SK-N-SH treated with all-trans-retinoic acid at 6 μM for 48 hours (cell line): Measurements from ENCODE around the gene ITGB4.

Experiments used
- ATAC-seq: fragments of 200-7000 bp; cut with Tn5 transposase; 3 replicates; pipeline ENCODE4 v1.9.1; 2020; ENCODE audit warnings: mild to moderate bottlenecking, moderate library complexity
- BACH2 ChIP-seq: fragments of 250-450 bp; sonication (Bioruptor Pico); IDR thresholded peaks from 2 replicates; pipeline ENCODE4 v1.9.0; 2021; ENCODE audit warnings: mild to moderate bottlenecking, borderline replicate concordance
- CSDC2 ChIP-seq: fragments of 250-450 bp; sonication (Bioruptor Pico); IDR thresholded peaks from 2 replicates; pipeline ENCODE4 v1.5.0; 2020; ENCODE audit warnings: mild to moderate bottlenecking, moderate library complexity
- ESRRG ChIP-seq: fragments of 250-450 bp; sonication (Bioruptor Pico); IDR thresholded peaks from 2 replicates; pipeline ENCODE4 v1.6.1; 2021; ENCODE audit warnings: mild to moderate bottlenecking
- GLIS3 ChIP-seq: fragments of 250-450 bp; sonication (Bioruptor Pico); IDR thresholded peaks from 2 replicates; pipeline ENCODE4 v1.5.0; 2020; ENCODE audit warnings: mild to moderate bottlenecking, moderate library complexity
- ISL1 ChIP-seq: fragments of 250-450 bp; sonication (Bioruptor Pico); IDR thresholded peaks from 2 replicates; pipeline ENCODE4 v2.1.2; 2022; ENCODE audit warnings: mild to moderate bottlenecking, moderate library complexity
- OSR1 ChIP-seq: fragments of 250-450 bp; sonication (Bioruptor Pico); IDR thresholded peaks from 2 replicates; pipeline ENCODE4 v1.8.0; 2022; ENCODE audit warnings: moderate library complexity, mild to moderate bottlenecking, inconsistent platforms
- RARB ChIP-seq: fragments of 250-450 bp; sonication (Bioruptor Pico); IDR thresholded peaks from 2 replicates; pipeline ENCODE4 v1.8.0; 2021; ENCODE audit warnings: mild to moderate bottlenecking, moderate library complexity
- SNAI2 ChIP-seq: fragments of 250-450 bp; sonication (Bioruptor Pico); IDR thresholded peaks from 2 replicates; pipeline ENCODE4 v1.5.0; 2020; ENCODE audit warnings: mild to moderate bottlenecking, moderate library complexity
- TCF4 ChIP-seq: fragments of 250-450 bp; sonication (Bioruptor Pico); IDR thresholded peaks from 2 replicates; pipeline ENCODE4 v1.8.0; 2021; ENCODE audit warnings: mild to moderate bottlenecking, moderate library complexity, borderline replicate concordance
- TOX ChIP-seq: fragments of 250-450 bp; sonication (Bioruptor Pico); IDR thresholded peaks from 2 replicates; pipeline ENCODE4 v1.8.0; 2021; ENCODE audit warnings: mild to moderate bottlenecking, moderate library complexity, borderline replicate concordance
- ZC3H10 ChIP-seq: fragments of 250-450 bp; sonication (Bioruptor Pico); IDR thresholded peaks from 2 replicates; pipeline ENCODE4 v1.5.1; 2021; ENCODE audit warnings: mild to moderate bottlenecking, moderate library complexity
- ZFP3 ChIP-seq: fragments of 250-450 bp; sonication (Bioruptor Pico); IDR thresholded peaks from 2 replicates; pipeline ENCODE4 v1.5.0; 2020; ENCODE audit warnings: mild to moderate bottlenecking, moderate library complexity
- ZFP30 ChIP-seq: fragments of 450-650 bp; formaldehyde crosslinking; IDR thresholded peaks from 2 replicates; pipeline ENCODE4 v1.5.0; 2022; ENCODE audit warnings: mild to moderate bottlenecking, moderate library complexity
- ZNF565 ChIP-seq: fragments of 450-650 bp; formaldehyde crosslinking; conservative IDR thresholded peaks from 2 replicates; pipeline ENCODE4 v1.5.0; 2020; ENCODE audit warnings: low read depth, mild to moderate bottlenecking, moderate library complexity
- ZNF8 ChIP-seq: fragments of 450-650 bp; formaldehyde crosslinking; IDR thresholded peaks from 2 replicates; pipeline ENCODE4 v1.5.0; 2020; ENCODE audit warnings: mild to moderate bottlenecking, moderate library complexity
- TF ChIP-seq, protein P1 (sequence below): fragments of 250-450 bp; sonication (Bioruptor Pico); IDR thresholded peaks from 2 replicates; pipeline ENCODE4 v1.5.0; 2020; ENCODE audit warnings: mild to moderate bottlenecking, moderate library complexity
- TF ChIP-seq, protein P2 (sequence below): fragments of 250-450 bp; sonication (Bioruptor Pico); IDR thresholded peaks from 2 replicates; pipeline ENCODE4 v1.5.1; 2021; ENCODE audit warnings: mild to moderate bottlenecking, moderate library complexity
- TF ChIP-seq, protein P3 (sequence below): fragments of 250-450 bp; sonication (Bioruptor Pico); IDR thresholded peaks from 2 replicates; pipeline ENCODE4 v1.5.1; 2020; ENCODE audit warnings: low read depth, mild to moderate bottlenecking, moderate library complexity

The ITGB4 gene

DNA sequence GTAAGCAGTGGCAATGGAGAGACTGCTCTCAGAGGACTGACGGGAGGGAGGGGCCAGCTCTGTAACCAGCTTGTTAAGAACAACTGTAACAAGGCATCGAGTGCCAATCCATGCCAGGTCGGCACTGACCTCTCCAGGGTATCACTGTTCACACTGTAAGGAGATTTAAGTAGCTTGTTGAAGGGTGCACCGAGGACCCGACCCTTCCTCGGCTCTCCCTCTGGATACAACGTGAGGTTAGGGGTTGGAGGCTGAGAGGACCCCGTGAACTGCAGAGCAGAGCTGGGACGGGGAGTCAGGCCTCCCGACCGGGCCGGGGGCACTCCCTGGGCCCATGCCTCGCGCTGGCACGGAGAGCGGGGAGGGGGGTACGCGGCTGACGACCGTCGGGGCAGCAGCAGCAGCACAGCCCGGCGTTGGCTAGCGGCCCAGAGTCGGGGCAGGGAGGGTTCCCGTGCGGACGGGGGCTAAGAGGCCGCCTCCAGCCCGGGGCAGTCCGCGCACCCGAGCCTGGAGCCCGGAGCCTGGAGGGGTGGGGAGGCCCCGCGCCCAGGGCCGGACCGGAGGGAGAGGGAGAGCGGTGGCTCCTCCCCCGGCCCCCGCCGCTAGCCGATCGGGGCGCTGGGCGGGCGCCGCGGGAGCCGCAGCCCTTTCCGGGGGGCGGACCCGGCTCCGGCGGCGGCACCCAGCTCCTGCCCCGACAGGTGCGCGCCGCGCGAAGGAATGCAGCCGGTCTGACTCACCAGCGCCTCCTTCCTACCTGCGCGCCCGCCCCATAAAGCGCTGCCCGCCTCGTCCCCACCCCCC, at the start of gene ITGB4:
Gene ITGB4 (plus strand): TSS at position 804 of the 807 bp plus-strand sequence. CDS start 3,245 bp downstream, outside the sequence.
- ATAC-seq, result peak; percentile 57
- no peak for TF ChIP-seq CSDC2 (CRISPR knock-in tag)
- no peak for TF ChIP-seq ISL1
- TF ChIP-seq ZNF565 (CRISPR knock-in tag), result no peak
- no peak for TF ChIP-seq ZFP30 (CRISPR knock-in tag)
- no peak for TF ChIP-seq BACH2 (CRISPR knock-in tag)
- no peak for TF ChIP-seq RARB
- TF ChIP-seq, protein P1, sequence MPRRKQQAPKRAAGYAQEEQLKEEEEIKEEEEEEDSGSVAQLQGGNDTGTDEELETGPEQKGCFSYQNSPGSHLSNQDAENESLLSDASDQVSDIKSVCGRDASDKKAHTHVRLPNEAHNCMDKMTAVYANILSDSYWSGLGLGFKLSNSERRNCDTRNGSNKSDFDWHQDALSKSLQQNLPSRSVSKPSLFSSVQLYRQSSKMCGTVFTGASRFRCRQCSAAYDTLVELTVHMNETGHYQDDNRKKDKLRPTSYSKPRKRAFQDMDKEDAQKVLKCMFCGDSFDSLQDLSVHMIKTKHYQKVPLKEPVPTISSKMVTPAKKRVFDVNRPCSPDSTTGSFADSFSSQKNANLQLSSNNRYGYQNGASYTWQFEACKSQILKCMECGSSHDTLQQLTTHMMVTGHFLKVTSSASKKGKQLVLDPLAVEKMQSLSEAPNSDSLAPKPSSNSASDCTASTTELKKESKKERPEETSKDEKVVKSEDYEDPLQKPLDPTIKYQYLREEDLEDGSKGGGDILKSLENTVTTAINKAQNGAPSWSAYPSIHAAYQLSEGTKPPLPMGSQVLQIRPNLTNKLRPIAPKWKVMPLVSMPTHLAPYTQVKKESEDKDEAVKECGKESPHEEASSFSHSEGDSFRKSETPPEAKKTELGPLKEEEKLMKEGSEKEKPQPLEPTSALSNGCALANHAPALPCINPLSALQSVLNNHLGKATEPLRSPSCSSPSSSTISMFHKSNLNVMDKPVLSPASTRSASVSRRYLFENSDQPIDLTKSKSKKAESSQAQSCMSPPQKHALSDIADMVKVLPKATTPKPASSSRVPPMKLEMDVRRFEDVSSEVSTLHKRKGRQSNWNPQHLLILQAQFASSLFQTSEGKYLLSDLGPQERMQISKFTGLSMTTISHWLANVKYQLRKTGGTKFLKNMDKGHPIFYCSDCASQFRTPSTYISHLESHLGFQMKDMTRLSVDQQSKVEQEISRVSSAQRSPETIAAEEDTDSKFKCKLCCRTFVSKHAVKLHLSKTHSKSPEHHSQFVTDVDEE (CRISPR knock-in tag), result no peak
- no peak for TF ChIP-seq ZFP3 (CRISPR knock-in tag)
- TF ChIP-seq ESRRG, result no peak
- no peak for TF ChIP-seq ZNF8 (CRISPR knock-in tag)
- no peak for TF ChIP-seq SNAI2 (CRISPR knock-in tag)
- no peak for TF ChIP-seq TCF4
- TF ChIP-seq OSR1, result no peak
- TF ChIP-seq, protein P2, sequence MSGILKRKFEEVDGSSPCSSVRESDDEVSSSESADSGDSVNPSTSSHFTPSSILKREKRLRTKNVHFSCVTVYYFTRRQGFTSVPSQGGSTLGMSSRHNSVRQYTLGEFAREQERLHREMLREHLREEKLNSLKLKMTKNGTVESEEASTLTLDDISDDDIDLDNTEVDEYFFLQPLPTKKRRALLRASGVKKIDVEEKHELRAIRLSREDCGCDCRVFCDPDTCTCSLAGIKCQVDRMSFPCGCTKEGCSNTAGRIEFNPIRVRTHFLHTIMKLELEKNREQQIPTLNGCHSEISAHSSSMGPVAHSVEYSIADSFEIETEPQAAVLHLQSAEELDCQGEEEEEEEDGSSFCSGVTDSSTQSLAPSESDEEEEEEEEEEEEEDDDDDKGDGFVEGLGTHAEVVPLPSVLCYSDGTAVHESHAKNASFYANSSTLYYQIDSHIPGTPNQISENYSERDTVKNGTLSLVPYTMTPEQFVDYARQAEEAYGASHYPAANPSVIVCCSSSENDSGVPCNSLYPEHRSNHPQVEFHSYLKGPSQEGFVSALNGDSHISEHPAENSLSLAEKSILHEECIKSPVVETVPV (CRISPR knock-in tag), result no peak
- no peak for TF ChIP-seq ZC3H10
- TF ChIP-seq, all 23 proteins: peak for 0

DNA sequence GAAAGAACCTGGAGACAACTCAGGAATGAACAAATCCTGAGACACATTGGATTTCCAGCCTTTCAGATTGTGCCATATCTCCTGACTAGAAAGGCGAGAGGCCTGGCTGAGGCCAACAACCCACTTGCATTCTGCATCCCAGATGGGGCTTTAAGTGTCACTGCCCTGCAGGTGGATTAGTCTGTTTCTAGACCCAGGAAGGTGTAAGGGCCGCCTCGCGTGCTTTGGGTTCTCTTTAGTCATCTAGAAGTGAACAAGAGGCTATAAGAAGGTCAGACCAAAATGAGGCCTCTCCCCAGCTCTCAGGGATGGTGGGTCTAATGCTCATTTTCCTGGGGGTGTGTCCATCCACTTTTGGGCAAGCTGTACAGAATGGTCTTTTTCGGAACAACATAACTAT, 49.2 kb upstream of the ITGB4 start:
- ATAC-seq, result no peak
- TF ChIP-seq ESRRG, result no peak
- no peak for TF ChIP-seq GLIS3 (CRISPR knock-in tag)
- TF ChIP-seq BACH2 (CRISPR knock-in tag), result no peak
- no peak for TF ChIP-seq SNAI2 (CRISPR knock-in tag)
- TF ChIP-seq, protein P3, sequence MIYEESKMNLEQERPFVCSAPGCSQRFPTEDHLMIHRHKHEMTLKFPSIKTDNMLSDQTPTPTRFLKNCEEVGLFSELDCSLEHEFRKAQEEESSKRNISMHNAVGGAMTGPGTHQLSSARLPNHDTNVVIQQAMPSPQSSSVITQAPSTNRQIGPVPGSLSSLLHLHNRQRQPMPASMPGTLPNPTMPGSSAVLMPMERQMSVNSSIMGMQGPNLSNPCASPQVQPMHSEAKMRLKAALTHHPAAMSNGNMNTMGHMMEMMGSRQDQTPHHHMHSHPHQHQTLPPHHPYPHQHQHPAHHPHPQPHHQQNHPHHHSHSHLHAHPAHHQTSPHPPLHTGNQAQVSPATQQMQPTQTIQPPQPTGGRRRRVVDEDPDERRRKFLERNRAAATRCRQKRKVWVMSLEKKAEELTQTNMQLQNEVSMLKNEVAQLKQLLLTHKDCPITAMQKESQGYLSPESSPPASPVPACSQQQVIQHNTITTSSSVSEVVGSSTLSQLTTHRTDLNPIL, result no peak
- no peak for TF ChIP-seq CSDC2 (CRISPR knock-in tag)
- no peak for TF ChIP-seq ZNF565 (CRISPR knock-in tag)
- TF ChIP-seq RARB, result no peak
- TF ChIP-seq ZC3H10, result no peak
- TF ChIP-seq TOX (CRISPR knock-in tag), result no peak
- no peak for TF ChIP-seq ZFP30 (CRISPR knock-in tag)
- no peak for TF ChIP-seq ZNF8 (CRISPR knock-in tag)
- no peak for TF ChIP-seq ZFP3 (CRISPR knock-in tag)

DNA sequence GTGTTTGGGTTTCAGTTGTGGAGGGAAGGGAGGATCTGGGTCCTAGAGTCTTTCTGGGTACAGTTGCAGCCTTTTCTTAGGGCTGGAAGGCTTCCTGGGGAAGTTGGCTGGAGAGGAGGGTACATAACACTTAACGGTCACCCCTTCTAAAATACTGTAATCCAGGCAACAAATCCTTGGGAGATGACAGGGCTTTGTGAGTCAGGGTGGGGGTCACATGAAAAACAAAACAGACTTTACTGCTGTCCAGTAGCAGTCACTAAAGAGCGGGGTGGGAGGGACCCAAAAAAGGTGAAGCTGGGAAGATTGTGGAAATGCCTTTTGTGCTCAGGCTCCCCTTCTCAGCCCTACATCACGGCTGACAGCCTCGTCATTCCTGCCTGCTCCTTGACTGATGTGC, 47.8 kb upstream of the ITGB4 start:
- TF ChIP-seq ZNF8 (CRISPR knock-in tag) (no peak), ZFP30 (CRISPR knock-in tag) (no peak), CSDC2 (CRISPR knock-in tag) (no peak), OSR1 (no peak), TOX (CRISPR knock-in tag) (no peak)
- TF ChIP-seq, protein P3, result no peak
- TF ChIP-seq, protein P2 (CRISPR knock-in tag), result no peak
- TF ChIP-seq, protein P1 (CRISPR knock-in tag), result no peak
- ATAC-seq, result no peak
